Pancreas (tissue), 10 donors: Measurements from ENCODE around the gene EFCAB6. TPM values are rescaled to one million over a fixed set of nuclear protein-coding genes. Genes with fewer than 3 reads are reported as not detected.

ENCODE experiments used
- ATAC-seq, 4 donors: fragments of 200-7000 bp; cut with Tn5 transposase; one replicate each; pipeline versions ENCODE4 v1.8.0 to v1.9.1; 2020; ENCODE audit warnings: mild to moderate bottlenecking in 4 of 4, moderate library complexity in 4 of 4
- DNase-seq, 6 donors: peaks; one replicate each; pipeline ENCODE4 v3.0.0-alpha.2; 2020
- FAIRE-seq: peaks from 2 replicates; lab custom pipeline; 2012; peaks lifted over from hg19 to GRCh38; lab: Jason Lieb, UNC
- H3K27ac ChIP-seq, 4 donors: fragments of 200-600 bp; sonication (generic); 1 replicate in 3 of 4; 2 replicates in 1 of 4; pipeline versions ENCODE4 v1.5.0 to v1.8.0; 2020
- H3K27me3 ChIP-seq, 4 donors: fragments of 200-600 bp; one replicate each; pipeline ENCODE4 v1.8.0; 2021
- H3K36me3 ChIP-seq, 3 donors: fragments of 200-600 bp; sonication (generic) in 1 of 3; one replicate each; pipeline versions ENCODE4 v1.5.0 to v1.8.0; 2020 to 2021
- H3K4me1 ChIP-seq, 3 donors: fragments of 200-600 bp; one replicate each; pipeline ENCODE4 v1.8.0; 2021
- H3K4me3 ChIP-seq, 4 donors: fragments of 200-600 bp; sonication (generic) in 2 of 4; one replicate each; pipeline versions ENCODE4 v1.5.0 to v1.8.0; 2020 to 2021
- H3K9me3 ChIP-seq, 4 donors: fragments of 200-600 bp; one replicate each; pipeline ENCODE4 v1.8.0; 2021
- whole genome bisulfite sequencing, 2 donors: extraction: QIAGEN DNeasy Blood & Tissue Kit; methylation state at CpG; one replicate each; pipeline ENCODE4 v1.1.7; 2013; 5-methylcytosine and 5-hydroxymethylcytosine counted together
- intact Hi-C, 3 donors: fragments of 100-400 bp; cut with DNase I; formaldehyde crosslinking; loops; one replicate each; pipeline versions ENCODE4 v1.11.1 to v1.14.2; 2022
- polyA plus RNA-seq, 2 donors: library from polyadenylated mRNA; stranded (reverse); fragments of 200-250 nt; gene quantifications; one replicate each; pipeline ENCODE4 v1.2.3, GENCODE V29; 2013
- total RNA-seq, 6 donors: library from RNA; stranded (reverse); fragmentation: NEBNext Ultra II Directional in 4 of 6; extraction: Animal tissue kit (Norgen Biotek cat#: 25700) in 4 of 6; gene quantifications; one replicate each; pipeline versions ENCODE4 v1.2.1 to v1.2.4, GENCODE V29; 2021 to 2023
- TF ChIP-seq, protein P1 (sequence below), 4 donors: fragments of 200-600 bp; sonication (generic) in 3 of 4; IDR thresholded peaks; one replicate each; pipeline versions ENCODE4 v1.5.0 to v1.8.0; 2021; ENCODE audit warnings: antibody characterized with exemption in 4 of 4
- donor health status: healthy with polysubstance abuse.
- donor health status: DM: no; HTN: no; CAD: no; lungs with moderate emphysema.
- donor health status: DM: no; HTN: no; CAD: no.
- donor health status: control.
- donor health status: control.
- donor health status: Bipolar disorder and iron deficiency.
- donor health status: DM: yes; HTN: yes; CAD: no.
- donor health status: DM: no; HTN: no; CAD: no.
- donor health status: DM: no; HTN: no; CAD: no.
- donor health status: DM: yes; HTN: yes; CAD: no.

EFCAB6 gene
- total and polyA plus RNA-seq, 8 donors: 1.6 to 3.4 (median 2.2) TPM

DNA sequence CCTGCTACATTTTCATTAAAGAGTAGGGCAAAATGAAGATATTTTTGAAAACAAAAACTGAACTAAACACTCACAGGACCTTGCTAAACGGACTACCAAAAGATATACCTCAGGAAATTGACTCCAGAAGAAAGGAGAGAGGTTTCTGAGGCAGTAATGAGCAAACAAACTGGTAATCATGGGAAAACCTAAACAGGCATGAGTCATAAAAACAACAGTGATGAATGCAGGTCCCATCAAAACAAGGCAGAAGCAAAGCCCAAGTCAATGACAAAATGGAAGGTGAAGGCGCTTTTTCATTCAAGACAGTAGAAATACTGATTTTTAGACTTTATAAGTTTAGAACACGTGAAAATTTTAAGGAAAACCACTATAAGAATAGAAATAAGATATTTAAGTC, 104.5 kb downstream of the EFCAB6 start:
- no peaks in the 10 kb centered on the region for H3K9me3 ChIP-seq
- WGBS, 2 donors: 88 to 89% methylated on average over 3 of the region's 3 CpGs
- FAIRE-seq (no peak), DNase-seq (no peak), ATAC-seq (no peak)
- TF ChIP-seq, protein P1, sequence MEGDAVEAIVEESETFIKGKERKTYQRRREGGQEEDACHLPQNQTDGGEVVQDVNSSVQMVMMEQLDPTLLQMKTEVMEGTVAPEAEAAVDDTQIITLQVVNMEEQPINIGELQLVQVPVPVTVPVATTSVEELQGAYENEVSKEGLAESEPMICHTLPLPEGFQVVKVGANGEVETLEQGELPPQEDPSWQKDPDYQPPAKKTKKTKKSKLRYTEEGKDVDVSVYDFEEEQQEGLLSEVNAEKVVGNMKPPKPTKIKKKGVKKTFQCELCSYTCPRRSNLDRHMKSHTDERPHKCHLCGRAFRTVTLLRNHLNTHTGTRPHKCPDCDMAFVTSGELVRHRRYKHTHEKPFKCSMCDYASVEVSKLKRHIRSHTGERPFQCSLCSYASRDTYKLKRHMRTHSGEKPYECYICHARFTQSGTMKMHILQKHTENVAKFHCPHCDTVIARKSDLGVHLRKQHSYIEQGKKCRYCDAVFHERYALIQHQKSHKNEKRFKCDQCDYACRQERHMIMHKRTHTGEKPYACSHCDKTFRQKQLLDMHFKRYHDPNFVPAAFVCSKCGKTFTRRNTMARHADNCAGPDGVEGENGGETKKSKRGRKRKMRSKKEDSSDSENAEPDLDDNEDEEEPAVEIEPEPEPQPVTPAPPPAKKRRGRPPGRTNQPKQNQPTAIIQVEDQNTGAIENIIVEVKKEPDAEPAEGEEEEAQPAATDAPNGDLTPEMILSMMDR (IDR thresholded peaks at IDR 0.05): no peak
- H3K27me3 ChIP-seq: no peaks in the 10 kb centered on the region
- no peaks in the 10 kb centered on the region for H3K4me1 ChIP-seq
- no peak overlapping the region for H3K27ac ChIP-seq
- H3K36me3 ChIP-seq: no peaks in the 10 kb centered on the region
- intact Hi-C loops: no loop called here
- H3K4me3 ChIP-seq: no peak overlapping the region

DNA sequence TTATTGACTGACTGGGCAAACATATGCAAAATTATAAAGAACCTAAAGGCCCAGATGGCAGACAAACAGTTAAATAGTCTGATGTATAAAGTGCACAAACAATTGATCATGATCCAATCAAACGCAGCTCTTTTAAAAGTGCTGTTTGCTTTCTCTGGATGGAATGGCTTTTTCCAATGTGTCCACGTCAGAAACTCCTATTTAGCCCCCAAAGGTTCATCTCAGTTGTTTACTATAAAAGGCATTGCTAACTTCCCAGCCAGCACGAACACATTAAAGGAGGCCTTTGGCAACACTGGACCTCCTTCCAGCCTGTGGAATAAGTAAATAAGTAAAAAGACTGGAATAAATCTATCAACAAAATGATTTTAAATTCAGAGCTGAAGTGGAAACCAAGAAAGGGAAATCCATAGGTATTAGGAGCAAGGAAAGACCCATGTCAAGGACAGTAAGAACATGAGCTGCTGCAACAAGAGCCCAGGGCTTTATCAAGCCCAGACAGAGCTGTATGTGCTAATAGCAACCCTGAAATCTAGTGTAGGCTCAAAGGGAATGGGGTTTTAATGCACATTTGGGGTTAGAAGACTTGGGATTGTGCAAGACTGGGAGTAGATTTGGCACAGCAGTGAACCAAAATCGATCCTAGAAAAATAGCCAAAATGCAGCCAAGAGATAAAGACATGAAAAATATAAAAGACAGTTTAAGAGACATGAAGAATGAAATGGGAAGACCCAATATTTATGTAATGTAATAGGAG, 105.4 kb downstream of the EFCAB6 start:
- Histone ChIP-seq H3K27ac (no peak overlapping the region), H3K4me3 (no peak overlapping the region), H3K4me1 (no peaks in the 10 kb centered on the region), H3K27me3 (no peaks in the 10 kb centered on the region), H3K36me3 (no peaks in the 10 kb centered on the region), H3K9me3 (no peaks in the 10 kb centered on the region)
- no peak for DNase-seq
- TF ChIP-seq, protein P1 (IDR thresholded peaks at IDR 0.05): no peak
- ATAC-seq: no peak
- FAIRE-seq: no peak
- intact Hi-C loops: no loop called here
- WGBS, 2 donors: 70 to 71% methylated on average over 4 of the region's 4 CpGs

DNA sequence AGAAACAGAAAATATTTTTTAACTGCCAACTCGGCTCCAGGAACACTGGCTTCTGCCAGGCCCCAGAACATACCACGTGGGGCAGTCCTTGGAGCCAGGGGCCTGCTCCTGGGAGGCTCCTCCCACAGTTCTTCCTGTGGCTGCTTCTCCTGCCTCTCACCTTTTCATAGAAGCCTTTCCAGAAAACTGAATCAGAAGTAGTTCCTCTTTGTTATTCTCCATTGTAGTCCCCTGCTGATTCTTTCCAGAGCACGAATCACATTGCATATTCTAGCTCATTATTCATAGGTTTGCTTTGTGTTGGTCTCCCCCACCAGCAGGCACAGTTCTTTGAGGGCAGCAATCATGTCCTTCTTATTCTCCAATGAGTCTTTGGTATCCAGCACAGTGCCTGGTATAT, 106.0 kb downstream of the EFCAB6 start:
- Histone ChIP-seq H3K27me3 (no peaks in the 10 kb centered on the region), H3K9me3 (no peaks in the 10 kb centered on the region), H3K4me3 (no peak overlapping the region), H3K4me1 (no peaks in the 10 kb centered on the region), H3K36me3 (no peaks in the 10 kb centered on the region), H3K27ac (no peak overlapping the region)
- FAIRE-seq: no peak
- ATAC-seq: no peak
- TF ChIP-seq, protein P1 (IDR thresholded peaks at IDR 0.05): no peak
- DNase-seq: no peak
- intact Hi-C loops: no loop called here
- 73 to 77% methylated on average over 3 of the region's 3 CpGs for WGBS, 2 donors

DNA sequence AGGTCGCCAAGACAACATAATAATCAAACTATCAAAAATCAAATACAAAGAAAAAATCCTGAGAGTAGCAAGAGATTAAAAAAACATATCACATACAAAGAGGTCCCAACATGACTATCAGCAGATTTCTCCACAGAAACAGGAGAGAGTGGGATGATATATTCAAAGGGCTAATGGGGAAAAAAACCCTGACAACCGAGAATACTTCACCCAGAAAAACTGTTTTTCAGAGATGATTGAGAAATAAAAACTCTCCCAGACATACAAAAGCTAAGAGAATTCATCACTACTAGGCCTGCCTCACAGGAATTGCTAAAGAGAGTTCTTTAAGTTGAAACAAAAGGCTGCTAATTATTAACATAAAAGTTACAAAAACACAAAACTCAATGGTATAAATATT, 108.1 kb downstream of the EFCAB6 start:
- DNase-seq: no peak

GRCh38 chr22:43698403-43698802, 113.7 kb downstream of the EFCAB6 start:
- no peak overlapping the region for H3K27ac ChIP-seq
- H3K36me3 ChIP-seq: no peaks in the 10 kb centered on the region
- no peak for DNase-seq
- TF ChIP-seq, protein P1 (IDR thresholded peaks at IDR 0.05): no peak
- no peak for FAIRE-seq
- 88 to 98% methylated on average over 1 of the region's 1 CpG for WGBS, 2 donors
- no peaks in the 10 kb centered on the region for H3K9me3 ChIP-seq
- H3K4me1 ChIP-seq: no peaks in the 10 kb centered on the region
- intact Hi-C loops: no loop called here
- H3K27me3 ChIP-seq: no peaks in the 10 kb centered on the region
- H3K4me3 ChIP-seq: no peak overlapping the region
- ATAC-seq: no peak

More for the DNA sequence above, 108.1 kb downstream of the EFCAB6 start:
- Histone ChIP-seq H3K27ac (no peak overlapping the region), H3K4me1 (no peaks in the 10 kb centered on the region), H3K27me3 (no peaks in the 10 kb centered on the region), H3K4me3 (no peak overlapping the region), H3K36me3 (no peaks in the 10 kb centered on the region), H3K9me3 (no peaks in the 10 kb centered on the region)
- intact Hi-C loops: no loop called here
- no peak for FAIRE-seq
- ATAC-seq: no peak
- TF ChIP-seq, protein P1 (IDR thresholded peaks at IDR 0.05): no peak
- 88 to 89% methylated on average over 2 of the region's 2 CpGs for WGBS, 2 donors
